GM19240 (cell line): ENCODE results near the gene CAP2.

ENCODE experiments used
- DNase-seq: peaks from one replicate; pipeline ENCODE4 v3.0.0; 2011; ENCODE audit warnings: low spot score; ENCODE audit not compliant: insufficient read length

CAP2 gene, protein sequence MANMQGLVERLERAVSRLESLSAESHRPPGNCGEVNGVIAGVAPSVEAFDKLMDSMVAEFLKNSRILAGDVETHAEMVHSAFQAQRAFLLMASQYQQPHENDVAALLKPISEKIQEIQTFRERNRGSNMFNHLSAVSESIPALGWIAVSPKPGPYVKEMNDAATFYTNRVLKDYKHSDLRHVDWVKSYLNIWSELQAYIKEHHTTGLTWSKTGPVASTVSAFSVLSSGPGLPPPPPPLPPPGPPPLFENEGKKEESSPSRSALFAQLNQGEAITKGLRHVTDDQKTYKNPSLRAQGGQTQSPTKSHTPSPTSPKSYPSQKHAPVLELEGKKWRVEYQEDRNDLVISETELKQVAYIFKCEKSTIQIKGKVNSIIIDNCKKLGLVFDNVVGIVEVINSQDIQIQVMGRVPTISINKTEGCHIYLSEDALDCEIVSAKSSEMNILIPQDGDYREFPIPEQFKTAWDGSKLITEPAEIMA

GRCh38 chr6:17392978-17393891 lies at the start of gene CAP2:
Gene CAP2 (plus strand): TSS chr6:17393595. CDS start chr6:17421556, 27,961 bp downstream.
- no peak for DNase-seq

GRCh38 chr6:17347012-17347411 lies 46.4 kb upstream of the CAP2 start:
- no peak for DNase-seq

DNA sequence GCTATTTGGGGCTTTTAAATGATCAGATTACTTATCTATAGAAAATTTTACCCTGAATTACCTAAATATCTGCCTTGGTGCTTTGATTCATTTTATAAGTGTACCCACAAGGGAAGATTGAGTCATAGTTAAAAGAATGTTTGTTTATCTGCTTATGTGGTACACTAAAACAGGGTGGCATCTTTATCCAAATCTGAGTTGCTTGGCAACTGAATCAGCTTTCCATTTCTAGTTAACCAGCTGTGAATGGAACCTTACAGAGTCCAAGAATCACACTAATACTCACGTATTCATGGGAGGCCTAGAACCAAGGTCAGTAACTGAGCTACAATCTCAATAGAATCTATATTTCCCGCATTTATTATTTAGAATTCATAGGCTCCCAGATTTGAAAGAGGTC lies 44.0 kb upstream of the CAP2 start:
- DNase-seq: no peak

DNA sequence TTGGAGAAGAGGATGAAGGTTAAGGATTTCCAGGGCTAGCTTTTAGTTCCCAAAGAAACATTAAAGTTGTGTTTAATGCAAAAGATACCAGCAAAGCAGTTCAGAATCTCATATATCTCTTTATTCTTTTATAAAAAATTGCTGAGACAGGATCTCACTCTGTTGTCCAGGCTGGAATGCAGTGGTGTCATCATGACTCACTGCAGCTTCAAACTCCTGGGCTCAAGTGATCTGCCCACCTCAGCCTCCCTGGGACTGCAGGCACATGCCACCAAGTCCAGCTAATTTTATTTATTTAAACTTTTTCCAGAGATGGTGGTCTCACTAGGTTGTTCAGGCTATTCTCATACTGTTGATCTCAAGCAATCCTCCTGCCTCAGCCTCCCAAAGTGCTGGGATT lies 41.1 kb upstream of the CAP2 start:
- no peak for DNase-seq

- DNase-seq: no peak
These were observed 39.8 kb upstream of the CAP2 start for GRCh38 chr6:17353440-17354175.

DNA sequence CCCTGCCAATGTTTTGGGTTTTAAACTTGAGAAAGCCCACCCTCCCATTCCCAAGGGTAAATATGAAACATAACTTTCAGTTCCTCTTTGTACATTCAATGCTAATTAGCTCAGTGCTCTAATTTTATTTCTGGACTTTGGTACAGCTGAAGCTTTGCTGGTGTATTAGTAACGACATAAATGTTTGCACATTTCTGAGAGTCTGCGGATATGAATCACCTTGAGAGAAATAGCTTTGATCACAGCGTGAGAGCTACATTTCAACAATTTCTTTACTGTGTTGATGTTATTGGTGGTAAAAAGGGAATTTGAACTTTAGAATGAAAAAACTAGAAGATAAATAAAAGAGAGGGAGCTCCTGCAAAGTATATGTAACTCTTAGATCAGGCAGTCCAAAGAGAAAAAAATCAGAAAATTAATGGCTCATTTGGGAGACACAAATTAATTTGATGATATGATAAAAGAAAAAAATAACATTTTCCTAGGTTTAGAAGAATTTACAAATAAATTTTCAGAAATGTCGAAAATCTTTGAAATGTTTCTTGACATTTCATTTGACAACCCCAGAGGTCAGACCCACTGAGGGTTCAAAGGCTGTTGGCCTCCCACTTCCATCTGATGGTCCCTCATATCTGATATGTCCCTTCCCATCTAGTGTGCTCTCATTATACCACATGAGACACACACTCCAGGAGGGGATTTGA lies 38.5 kb upstream of the CAP2 start:
- DNase-seq: no peak

DNA sequence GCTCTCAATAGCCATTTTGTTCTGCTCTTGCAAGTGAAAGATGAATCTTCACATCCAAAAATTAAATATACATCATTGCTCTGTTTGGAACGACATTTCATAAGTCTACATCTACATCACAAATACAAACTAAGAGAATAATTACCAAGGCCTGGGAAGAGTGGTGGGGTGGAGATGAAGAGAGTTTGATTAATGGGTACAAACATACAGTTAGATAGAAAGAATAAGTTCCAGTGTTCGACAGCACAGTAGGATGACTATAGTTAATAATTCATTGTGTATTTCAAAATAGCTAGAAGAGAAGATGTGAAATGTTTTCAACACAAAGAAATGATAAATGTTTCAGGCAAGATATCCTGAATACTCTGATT lies 38.0 kb upstream of the CAP2 start:
- no peak for DNase-seq

- DNase-seq: no peak
These were observed 34.9 kb upstream of the CAP2 start for GRCh38 chr6:17358515-17358914.

DNA sequence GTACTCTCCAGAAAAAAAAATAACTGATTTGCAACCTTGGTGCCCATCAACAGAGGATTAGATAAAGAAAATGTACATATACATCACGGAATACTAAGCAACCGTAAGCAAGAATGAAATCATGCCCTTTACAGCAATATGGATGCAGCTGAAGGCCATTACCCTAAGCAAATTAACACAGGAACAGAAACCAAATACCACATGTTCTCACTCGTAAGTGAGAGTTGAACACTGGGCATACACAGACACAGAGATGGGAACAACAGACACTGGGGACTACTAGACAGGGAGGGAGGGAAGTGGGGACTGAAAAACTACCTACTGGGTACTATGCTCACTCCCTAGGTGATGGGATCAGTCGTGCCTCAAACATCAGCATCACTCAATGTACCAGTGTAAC lies 32.8 kb upstream of the CAP2 start:
- no peak for DNase-seq

GRCh38 chr6:17361013-17361412 lies 32.4 kb upstream of the CAP2 start:
- DNase-seq: no peak

DNA sequence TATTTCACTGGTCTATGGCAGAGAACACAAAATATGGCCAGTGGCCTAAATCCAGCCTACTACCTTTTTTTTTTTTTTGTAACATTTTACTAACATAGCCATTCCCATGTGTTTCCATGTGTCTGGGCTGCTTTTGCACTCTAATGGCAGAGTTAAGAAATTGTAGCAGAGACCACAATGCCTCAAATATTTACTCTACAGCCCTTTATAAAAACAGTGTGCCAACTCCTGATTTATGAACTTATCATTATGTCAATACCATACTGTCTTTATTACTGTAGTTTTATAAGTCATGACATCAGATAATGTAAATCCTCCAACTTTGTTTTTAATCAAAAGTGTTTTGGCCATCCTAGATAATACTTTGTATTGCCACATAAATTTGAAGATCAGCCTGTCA lies 27.4 kb upstream of the CAP2 start:
- DNase-seq: no peak

DNA sequence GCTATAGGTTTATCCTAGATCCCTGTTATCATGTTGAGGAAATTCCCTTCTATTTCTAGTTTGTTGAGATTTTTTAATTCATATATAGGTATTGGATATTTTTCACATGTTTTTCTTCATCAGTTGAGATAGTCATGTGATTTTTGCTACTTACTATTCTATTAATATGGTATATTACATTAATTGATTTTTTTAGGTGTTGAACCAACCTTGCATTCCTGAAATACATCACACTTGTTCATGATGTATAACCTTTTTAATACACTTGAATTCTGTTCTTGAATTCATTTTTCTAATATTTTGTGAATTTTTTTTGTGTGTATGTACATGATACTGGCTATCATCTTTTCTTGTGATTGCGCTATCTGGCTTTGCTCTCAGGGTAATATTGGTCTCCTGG lies 25.5 kb upstream of the CAP2 start:
- DNase-seq: no peak

DNA sequence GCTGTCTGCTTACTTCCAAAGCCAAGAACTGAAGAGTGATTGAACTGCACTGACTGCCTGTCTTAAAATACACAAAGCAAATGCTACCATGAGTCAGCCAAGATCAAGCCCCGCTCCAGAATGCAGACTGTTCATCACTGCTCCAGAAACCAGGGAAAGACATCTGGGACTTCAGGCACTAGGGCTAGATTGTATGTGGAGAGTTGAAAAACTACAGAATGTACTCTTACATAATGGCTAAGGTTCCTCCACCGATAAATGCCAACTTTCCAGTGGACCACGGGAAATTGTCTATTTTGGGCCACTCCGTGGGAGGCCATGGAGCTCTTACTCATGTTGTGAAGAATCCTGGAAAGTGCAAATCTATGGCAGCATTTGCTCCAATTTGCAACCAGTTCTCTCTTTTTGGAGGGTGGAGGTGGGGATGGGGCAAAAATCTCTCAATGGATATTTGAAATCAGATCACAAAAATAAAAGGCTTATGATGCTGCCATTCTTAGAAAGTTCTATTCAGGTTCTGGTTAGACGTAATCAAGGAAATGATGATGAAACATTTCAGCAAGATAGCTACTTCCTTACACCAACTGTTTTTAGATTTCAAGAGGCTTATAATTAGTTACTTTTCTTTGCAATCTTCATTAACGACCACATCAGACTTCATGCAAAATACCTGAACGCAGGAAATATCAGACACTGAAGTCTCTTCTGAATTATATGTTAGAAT lies 11.8 kb upstream of the CAP2 start:
- DNase-seq: no peak

GRCh38 chr6:17385660-17386059 lies 7.7 kb upstream of the CAP2 start:
- DNase-seq: no peak

- no peak for DNase-seq
These were observed 5.0 kb upstream of the CAP2 start for GRCh38 chr6:17388365-17388764.

DNA sequence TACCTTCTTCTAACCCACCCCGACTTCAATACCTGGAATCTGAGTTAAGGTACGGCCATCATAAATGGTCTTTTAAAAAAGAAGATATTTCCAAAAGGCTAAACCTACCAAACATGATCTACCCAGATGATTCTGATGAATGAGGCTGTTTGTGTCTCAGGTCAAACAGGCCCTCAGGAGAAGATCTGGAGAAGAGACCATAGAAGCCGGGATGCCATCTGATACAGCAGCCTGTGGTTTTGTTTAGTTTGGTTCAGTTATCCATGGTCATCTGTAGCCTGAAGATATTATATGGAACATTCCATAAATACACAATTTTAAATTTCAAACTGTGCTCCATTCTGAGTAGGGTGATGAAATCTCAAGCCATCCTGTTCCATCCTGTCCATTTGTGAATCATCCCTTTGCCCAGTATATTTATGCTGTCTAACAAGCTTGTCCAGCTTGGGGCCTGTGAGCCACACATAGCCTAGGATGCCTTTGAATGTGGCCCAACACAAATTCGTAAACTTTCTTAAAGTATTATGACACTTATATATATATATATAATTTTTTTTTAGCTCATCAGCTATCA lies 4.0 kb upstream of the CAP2 start:
- DNase-seq: no peak

DNA sequence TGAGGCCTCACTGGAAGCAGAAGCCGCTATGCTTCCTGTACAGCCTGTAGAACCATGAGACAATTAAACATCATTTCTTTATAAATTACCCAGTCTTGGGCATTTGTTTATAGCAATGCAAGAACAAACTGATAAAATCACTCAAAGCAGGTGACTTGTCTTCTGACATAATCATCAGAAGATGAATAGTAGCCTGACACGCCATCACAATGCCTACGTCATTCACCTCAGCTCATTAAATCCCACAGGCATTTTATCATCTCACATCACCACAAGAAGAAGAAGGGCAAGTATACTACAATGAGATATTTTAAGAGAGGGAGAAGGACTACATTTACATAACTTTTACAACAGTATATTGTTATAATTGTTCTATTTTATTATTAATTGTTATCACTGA lies 3.1 kb upstream of the CAP2 start:
- DNase-seq: no peak

- DNase-seq: no peak
These were observed 1.4 kb upstream of the CAP2 start for GRCh38 chr6:17391976-17392375.

DNA sequence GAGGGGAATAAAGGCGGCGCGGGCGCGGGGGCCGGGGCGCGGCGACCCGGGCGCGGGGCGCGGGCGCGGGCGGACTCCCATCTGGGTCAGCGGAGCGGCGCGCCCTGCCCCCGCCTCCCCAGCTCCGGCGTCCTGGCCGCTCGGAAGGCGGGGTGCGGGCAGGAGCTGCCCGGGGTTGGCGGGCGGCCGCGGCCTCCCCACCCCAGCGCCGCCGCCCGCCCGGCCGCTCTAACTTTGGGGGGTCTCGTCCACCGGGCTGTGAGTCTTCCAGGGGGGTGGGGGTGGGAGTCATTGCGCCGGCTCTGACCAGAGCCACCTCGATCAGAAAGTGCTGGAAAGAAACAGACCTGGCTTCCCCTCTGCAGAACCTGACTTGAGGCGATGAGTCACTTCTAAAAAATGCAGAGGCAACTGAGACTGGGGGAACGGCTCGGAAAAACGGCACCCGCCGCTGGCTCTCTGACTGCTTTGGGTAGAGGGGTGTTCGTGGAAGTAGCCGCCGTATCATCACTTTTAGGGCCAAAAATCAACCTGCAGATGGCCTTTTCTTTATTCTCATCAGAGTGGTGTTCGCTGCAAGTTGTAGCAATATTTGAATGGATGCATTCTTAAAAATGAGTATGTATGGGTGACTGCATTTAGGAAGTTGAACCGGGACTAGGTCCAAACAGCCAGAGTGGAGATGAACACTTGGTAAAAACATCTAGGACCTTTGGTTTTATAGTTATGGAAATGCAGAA lies 667 bp downstream of the CAP2 start:
- DNase-seq: no peak
